Esophagus muscularis mucosa (tissue), 2 donors: Measurements from ENCODE around the gene SH2D3A.

Experiments
- EP300 ChIP-seq: sonication (generic); formaldehyde crosslinking; IDR thresholded peaks from one replicate; pipeline ENCODE4 v1.6.1; 2017; ENCODE audit warnings: antibody characterized with exemption
- POLR2A ChIP-seq: fragments of 450-650 bp; IDR thresholded peaks from one replicate; pipeline ENCODE4 v1.6.1; 2017; ENCODE audit warnings: antibody characterized with exemption, moderate library complexity, mild to moderate bottlenecking, low read depth

DNA sequence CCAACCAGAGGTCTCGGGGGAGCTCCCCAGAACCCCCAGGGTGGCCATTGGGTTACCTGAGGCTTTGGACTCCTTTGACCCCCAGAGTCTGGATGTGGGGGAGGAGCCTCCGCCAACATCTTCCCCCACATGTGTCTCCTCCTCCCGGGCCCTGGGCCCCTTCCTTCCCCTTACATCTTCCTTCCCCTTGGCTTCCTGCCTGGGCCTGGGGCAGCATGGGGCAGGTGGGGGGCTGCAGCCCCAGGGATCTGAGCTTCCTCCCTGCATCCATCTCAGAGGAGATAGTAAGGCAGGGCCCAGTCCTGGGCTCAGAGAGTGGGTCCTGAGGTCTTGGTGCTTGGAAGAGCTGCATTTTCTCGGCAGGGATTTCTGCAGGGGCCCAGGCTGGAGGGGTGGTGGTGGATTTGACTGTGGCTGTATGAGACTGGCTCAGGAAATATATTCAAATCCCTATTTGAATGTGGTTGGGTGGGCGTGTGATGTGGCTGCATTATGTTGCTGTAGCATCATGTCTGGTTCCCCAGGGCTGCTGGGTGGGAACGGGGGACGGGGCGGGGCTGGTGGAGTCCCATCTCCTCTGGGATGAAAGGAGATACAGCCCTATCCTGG is 6.2 kb upstream of the SH2D3A start:
- TF ChIP-seq EP300 (no peak), POLR2A (no peak)
